ENCODE results near the gene TMEM270.

DNA sequence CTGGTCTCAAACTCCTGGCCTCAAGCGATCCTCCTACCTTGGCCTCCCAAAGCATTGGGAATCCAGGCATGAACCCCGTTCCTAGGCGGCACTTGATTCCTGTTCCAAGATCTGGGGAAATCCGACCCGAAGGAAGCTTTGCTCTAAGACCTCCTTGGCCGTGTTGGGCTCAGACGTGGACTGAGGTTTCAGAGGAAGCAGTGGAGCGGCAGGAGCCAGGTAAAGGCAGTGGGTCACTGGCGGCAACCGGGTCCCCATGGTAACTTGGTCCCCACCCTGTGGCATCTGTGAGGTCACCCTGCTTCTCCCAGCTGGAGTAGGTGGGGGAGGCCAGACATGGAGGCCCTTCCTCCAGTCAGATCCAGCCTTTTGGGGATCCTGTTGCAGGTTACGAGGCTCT is at the start of gene TMEM270:
- TF ChIP-seq CTCF (IDR thresholded peaks at IDR 0.05; ENCODE audit: low read length) (no peak), EZH2 (IDR thresholded peaks at IDR 0.05; ENCODE audit: borderline replicate concordance, low read length) (no peak)
